DMS 273 treated with DMSO at 0.1 percent for 48 hours (cell line): ENCODE results near the gene MLLT6.

Experiments
- DNase-seq: peaks from one replicate; lab custom pipeline; 2025; lab: John Stamatoyannopoulos, UW

Gene MLLT6

DNA sequence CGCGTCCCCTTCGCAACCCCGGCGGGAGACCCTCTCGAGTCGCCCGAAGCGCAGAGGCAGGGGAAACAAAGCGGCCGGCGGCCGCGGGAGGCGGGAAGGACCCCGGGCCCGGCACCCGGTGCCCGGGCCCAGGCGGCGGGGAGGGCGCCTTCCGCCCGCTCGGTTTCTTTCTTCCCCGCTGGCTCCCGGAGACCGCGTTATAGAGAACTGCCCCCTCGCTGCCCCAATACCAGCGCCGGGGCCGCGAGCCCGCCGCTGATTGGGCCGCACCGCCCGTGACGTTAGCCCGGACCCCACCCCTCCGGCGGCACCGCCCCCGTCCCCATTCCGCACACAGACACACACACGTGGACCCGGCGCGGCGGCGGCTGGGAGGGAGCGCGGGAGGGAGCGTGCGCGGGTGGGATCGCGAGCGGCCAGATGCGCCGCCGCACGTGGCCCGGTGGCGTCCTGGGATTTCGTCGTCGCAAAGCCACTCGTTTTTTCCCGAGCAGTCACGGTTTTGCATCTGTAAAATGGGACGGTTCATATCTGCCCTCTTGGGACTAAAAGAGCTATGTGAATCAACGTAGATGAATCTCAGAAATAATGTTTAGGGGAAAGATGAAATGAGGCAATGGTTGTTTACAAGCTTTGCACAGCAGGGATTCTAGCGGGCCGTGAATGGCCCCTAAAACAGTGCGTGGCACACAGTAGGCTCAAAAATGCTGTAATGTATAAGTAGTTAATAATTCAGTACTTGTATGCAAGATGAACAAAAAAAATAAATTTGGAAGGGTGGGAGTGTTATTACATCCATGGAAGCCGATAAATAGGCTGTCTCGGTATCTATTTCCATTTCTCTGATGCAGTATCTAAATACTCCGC lies 30.1 kb upstream of the MLLT6 start, which contains the start of gene EPOP:
TSS of gene EPOP (minus strand) at position 209 of the 867 bp plus-strand sequence. CDS start 462 bp downstream, outside the sequence.
- DNase-seq: peak; percentile 75

DNA sequence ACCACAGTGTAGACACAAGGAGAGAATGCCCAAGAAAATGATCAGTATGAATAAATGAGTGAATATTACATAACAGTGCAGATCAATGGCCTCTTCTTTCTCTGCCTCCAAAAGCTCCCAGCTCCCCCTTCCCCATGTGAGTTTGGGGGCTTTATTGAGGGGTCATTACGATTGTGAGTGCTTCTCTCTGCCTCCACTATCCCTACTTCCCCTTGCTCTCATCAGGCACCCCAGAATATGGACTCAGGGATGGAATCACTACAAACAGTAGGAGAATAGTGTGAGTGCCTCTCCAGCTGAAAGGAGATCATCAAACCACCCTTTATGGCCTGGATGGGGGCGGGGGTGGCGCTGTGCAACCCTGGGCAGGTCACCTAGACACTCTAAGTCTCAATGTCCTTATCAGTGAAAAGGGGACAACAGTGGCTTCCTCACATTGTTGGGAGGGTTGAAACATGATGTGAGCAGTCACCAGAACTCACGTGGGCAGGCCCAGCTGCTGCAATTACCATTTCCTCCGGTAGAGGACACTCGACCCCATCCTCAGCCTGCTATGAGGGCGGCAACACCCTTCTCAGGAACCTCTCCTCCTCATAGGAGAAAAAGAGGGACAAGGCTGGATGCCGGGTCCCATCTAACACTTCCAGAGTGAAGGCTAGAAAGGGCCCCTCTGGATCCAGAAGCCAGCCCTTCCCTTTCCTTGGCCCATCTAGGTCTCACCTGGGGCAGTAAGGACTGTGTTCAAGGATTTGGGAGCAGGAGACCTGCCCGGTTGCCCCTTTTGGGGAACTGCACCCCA lies 28.2 kb upstream of the MLLT6 start:
- peak; percentile 59 for DNase-seq

- no peak for DNase-seq
Observed at GRCh38 chr17:38677819-38678218, 27.3 kb upstream of the MLLT6 start.

DNA sequence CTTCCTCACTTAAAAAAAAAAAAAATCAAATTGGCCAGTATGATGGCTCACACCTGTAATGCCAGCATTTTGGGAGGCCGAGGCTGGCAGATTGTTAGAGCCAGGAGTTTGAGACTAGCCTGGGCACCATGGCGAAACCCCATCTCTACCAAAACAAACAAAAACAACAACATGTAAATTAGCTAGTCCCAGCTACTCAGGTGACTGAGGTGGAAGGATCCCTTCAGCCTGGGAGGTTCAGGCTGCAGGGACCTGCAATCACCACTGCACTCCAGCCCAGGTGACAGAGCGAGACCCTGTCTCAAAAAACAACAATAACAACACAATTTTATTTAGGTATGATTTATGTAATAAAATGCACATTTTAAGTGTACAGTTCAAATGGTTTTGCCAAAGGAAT lies 24.0 kb upstream of the MLLT6 start:
- DNase-seq: no peak

DNA sequence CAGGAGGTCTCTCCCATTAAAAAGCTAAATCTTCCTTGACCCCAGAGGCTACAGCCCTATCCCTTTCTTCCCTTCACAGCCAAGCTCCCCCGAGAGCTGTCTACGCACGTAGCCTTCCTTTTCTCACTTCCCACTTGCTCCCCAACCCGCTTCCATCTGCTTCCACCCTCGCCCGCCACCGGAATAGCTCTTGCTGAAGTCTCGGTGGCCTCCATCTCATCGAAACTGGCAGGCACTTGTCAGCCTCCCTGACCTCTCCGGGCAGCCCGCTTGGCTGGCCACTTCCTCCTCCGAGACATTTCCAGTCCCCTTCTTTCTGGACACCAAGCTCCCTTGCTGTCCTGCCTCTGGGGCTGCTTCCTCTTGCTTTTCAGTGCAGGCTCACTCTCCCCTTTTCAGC lies 19.6 kb upstream of the MLLT6 start:
- no peak for DNase-seq

GRCh38 chr17:38687286-38687685 lies 17.8 kb upstream of the MLLT6 start:
- DNase-seq: no peak

GRCh38 chr17:38690386-38690785 lies 14.7 kb upstream of the MLLT6 start:
- no peak for DNase-seq

GRCh38 chr17:38691154-38691553 lies 13.9 kb upstream of the MLLT6 start:
- no peak for DNase-seq

DNA sequence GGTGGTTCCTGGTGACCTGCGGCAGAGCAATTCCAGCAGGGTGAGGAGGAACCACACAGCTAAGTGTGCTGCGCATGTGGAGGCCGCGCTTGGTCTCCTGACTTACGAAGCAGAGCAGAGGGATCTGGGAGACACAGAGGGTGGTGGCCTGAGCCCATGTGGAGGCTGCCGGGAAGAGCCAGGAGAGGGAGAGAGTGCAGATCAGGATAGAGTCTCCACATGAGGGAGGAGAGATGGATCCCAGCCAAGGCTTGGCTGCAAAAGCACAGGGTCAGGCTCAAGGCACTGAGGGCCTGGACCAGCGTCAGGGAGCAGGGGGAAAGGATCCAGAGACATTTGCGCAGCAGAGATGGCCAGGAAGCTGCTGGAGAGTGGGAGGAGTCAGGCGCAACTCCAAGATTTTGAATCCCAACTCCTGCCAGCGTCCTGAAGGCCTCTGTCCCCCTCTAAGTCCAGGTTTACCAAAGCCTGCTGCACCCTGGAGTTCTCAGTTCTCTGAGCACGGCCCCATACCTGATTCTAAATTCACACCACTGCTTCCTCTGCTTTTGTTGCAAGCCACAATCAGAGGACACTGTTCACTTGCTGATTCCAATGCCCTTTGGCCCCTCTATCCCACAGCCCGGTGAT lies 11.3 kb upstream of the MLLT6 start:
- DNase-seq: peak; percentile 27

DNA sequence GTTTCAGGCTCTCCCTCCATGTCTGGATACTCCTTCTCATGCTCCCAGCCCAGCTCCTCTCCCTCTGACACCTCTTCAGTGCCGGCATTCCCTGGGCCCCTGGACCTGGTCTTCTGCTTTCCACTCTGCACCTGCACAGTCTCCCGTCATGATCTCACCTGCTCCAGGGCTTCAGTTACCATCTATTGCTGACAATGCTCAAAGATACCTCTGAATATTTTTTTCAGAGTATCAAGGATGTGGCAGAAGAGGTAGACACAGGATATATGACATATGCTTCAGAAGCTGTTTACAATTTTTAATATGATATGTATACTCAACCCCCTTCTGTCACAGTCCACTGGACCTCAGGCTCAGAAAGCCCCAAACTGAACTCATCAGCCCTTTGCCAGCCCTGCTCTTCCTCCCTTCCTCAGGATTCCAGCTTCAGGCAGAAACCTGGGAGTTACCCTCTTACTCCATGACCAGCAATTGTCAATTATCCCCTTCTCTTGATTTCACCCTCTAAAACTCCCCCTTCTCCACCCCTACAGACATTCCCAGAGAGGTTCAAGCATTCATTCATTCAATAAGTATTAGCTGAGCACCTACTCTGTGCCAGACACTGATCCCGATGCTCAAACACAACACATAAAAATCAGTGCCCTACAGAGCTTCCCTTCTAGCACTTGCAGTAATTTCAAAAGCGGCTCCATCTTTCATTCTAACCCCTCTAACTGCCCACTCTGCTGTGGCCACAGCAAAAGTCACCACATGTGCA lies 7.8 kb upstream of the MLLT6 start:
- DNase-seq: no peak

GRCh38 chr17:38698760-38699159 lies 6.3 kb upstream of the MLLT6 start:
- DNase-seq: no peak

GRCh38 chr17:38701504-38702165 lies 3.4 kb upstream of the MLLT6 start:
- DNase-seq: no peak

DNA sequence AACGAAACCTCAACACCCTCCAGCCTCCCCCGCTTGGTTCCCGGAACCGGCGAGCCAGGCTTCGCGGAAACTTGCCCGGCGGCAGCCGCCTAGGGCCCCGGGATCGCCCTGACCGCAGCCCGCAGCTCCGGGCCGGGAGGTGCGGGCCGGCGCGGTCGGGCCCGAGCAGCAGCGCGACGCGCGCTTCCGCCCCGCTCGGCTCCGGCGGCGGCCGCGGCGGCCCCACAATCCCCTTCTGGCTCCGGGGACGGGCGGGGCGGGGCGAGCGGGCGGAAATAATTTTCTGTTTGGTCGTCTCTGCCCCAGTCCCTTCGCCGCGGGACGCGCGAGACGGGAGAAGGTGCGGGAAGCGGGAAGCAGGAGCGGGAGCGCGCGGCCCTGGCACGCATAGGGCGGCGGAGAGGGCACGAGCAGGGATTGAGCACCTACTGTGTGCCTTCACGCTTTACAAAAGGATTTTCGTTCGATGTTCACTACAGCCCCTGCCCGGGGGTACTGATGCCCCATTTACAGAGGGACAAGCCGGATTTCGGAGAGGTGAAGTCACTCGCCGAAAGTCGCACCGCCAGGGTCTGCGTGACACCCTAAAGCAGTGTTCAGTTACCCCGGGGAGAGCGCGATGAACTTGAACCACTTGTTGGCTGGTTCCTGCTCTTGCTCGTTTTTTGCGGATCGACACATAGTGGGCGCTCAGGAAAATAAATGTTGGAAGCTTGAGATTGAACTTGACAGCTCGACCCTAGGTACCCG lies 2.7 kb upstream of the MLLT6 start:
- DNase-seq: peak; percentile 68

GRCh38 chr17:38702916-38703741 lies 1.9 kb upstream of the MLLT6 start:
- DNase-seq: no peak

GRCh38 chr17:38703742-38704605 lies 1.1 kb upstream of the MLLT6 start:
- DNase-seq: no peak

- DNase-seq: no peak
Observed at GRCh38 chr17:38705523-38705802, 390 bp downstream of the MLLT6 start.

DNA sequence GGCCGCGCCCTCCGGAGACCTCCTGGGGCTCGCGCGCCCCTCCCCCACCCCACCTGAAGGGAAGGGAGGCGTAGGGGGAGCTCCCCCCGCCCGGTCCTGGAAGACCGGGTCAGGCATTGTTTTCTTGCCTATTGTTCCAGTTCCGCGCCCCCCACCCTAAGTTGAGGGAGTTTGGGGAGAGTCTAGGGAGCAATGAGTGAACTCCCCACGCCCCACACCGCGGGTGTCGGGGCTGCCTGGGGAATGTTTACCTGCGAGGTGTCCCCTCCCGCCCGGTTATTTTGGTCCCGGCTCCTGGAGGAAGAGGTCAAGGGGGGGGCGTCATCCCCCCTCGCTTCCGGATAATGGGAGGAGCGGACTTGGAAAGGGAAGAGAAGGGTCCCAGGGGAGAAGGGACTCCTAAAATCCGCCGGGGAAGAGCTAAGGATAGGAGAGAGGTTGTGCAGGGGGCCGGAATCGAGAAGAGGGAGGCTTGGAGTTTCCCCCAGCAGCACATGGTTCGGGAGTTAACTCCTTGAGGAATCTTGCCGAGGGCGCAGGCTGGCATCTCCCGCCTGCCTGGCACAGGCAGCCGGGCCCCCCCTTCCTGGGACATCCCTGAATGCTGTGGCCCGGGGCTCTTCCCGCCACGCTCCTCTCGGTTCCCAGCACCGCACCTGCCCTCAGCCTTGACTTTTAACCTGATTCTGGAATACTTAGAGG lies 881 bp downstream of the MLLT6 start:
- DNase-seq: peak; percentile 18

- DNase-seq: no peak
Observed at GRCh38 chr17:38706505-38707216, 1.6 kb downstream of the MLLT6 start.
